Smooth muscle cell (in vitro differentiated cells): ENCODE results near the gene MKRN3. TPM values are rescaled to one million over a fixed set of nuclear protein-coding genes. Genes with fewer than 3 reads are reported as not detected.
"Not testable (repeated sequence)": the region's sequence is repeated elsewhere in the genome, so short reads cannot be mapped to it uniquely, and the experiment has no call there.

Experiments
- DNase-seq: peaks from one replicate; lab custom pipeline; 2025; ENCODE audit not compliant: unreplicated experiment; lab: John Stamatoyannopoulos, UW
- H2AFZ ChIP-seq: fragments of 200-600 bp; sonication (generic); 2 replicates; pipeline ENCODE4 v1.6.0; 2016; ENCODE audit warnings: antibody characterized with exemption, low read depth, mild to moderate bottlenecking
- H3F3A ChIP-seq: fragments of 200-600 bp; sonication (generic); 2 replicates; pipeline ENCODE4 v1.6.0; 2017; ENCODE audit warnings: antibody characterized with exemption, low read depth
- H3K27ac ChIP-seq: fragments of 200-600 bp; sonication (generic); 2 replicates; pipeline ENCODE4 v1.5.1; 2016; ENCODE audit warnings: low read depth, mild to moderate bottlenecking
- H3K27me3 ChIP-seq: fragments of 200-600 bp; sonication (generic); 2 replicates; pipeline ENCODE4 v1.6.1; 2016; ENCODE audit warnings: low read depth, mild to moderate bottlenecking
- H3K36me3 ChIP-seq: fragments of 200-600 bp; sonication (generic); 2 replicates; pipeline ENCODE4 v1.5.1; 2016; ENCODE audit warnings: low read depth
- H3K4me1 ChIP-seq: fragments of 200-600 bp; sonication (generic); 2 replicates; pipeline ENCODE4 v1.5.1; 2016; ENCODE audit warnings: low read depth
- H3K4me2 ChIP-seq: fragments of 200-600 bp; sonication (generic); 2 replicates; pipeline ENCODE4 v1.6.0; 2016; ENCODE audit warnings: mild to moderate bottlenecking
- H3K4me3 ChIP-seq: fragments of 200-600 bp; sonication (generic); 2 replicates; pipeline ENCODE4 v1.5.1; 2016; ENCODE audit warnings: mild to moderate bottlenecking
- H3K79me2 ChIP-seq: fragments of 200-600 bp; sonication (generic); 2 replicates; pipeline ENCODE4 v1.6.0; 2016; ENCODE audit warnings: low read depth, mild to moderate bottlenecking
- H3K9ac ChIP-seq: fragments of 200-600 bp; sonication (generic); 2 replicates; pipeline ENCODE4 v1.6.0; 2016; ENCODE audit warnings: low read depth
- H3K9me3 ChIP-seq: fragments of 200-600 bp; sonication (generic); replicated peaks from 2 replicates; pipeline ENCODE4 v1.5.1; 2016; ENCODE audit warnings: low read depth
- H4K20me1 ChIP-seq: fragments of 200-600 bp; sonication (generic); 2 replicates; pipeline ENCODE4 v1.6.0; 2016; ENCODE audit warnings: low read depth
- WGBS: methylation state at CpG from one replicate; pipeline ENCODE4 v1.1.7; 2016; ENCODE audit warnings: low lambda C conversion rate; 5-methylcytosine and 5-hydroxymethylcytosine counted together
- polyA plus RNA-seq: library from polyadenylated mRNA; unstranded; fragments of >200 nt; fragmentation: Nextera tagmentation; extraction: Ambion mirVana; gene quantifications from 2 replicates; pipeline ENCODE4 v1.2.1, GENCODE V29; 2016
- total RNA-seq: library from RNA; depleted of rRNA; stranded (reverse); fragments of >200 nt; gene quantifications from 2 replicates; pipeline ENCODE4 v1.2.3, GENCODE V29; 2014
- TF ChIP-seq, protein P1 (sequence below): fragments of 200-600 bp; sonication (generic); IDR thresholded peaks from 2 replicates; pipeline ENCODE4 v1.5.1; 2017; ENCODE audit warnings: borderline replicate concordance, mild to moderate bottlenecking, antibody characterized with exemption; ENCODE audit not compliant: insufficient read depth, poor library complexity, severe bottlenecking

Gene MKRN3
- total and polyA plus RNA-seq, 2 experiments from 2014 or later, result not detected

- no peak overlapping the region for H3K9ac ChIP-seq
- no peaks in the 10 kb centered on the region for H4K20me1 ChIP-seq
- TF ChIP-seq, protein P1, sequence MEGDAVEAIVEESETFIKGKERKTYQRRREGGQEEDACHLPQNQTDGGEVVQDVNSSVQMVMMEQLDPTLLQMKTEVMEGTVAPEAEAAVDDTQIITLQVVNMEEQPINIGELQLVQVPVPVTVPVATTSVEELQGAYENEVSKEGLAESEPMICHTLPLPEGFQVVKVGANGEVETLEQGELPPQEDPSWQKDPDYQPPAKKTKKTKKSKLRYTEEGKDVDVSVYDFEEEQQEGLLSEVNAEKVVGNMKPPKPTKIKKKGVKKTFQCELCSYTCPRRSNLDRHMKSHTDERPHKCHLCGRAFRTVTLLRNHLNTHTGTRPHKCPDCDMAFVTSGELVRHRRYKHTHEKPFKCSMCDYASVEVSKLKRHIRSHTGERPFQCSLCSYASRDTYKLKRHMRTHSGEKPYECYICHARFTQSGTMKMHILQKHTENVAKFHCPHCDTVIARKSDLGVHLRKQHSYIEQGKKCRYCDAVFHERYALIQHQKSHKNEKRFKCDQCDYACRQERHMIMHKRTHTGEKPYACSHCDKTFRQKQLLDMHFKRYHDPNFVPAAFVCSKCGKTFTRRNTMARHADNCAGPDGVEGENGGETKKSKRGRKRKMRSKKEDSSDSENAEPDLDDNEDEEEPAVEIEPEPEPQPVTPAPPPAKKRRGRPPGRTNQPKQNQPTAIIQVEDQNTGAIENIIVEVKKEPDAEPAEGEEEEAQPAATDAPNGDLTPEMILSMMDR, result no peak
- H3K27ac ChIP-seq, result no peak overlapping the region
- no peaks in the 10 kb centered on the region for H3K36me3 ChIP-seq
- no peaks in the 10 kb centered on the region for H3F3A ChIP-seq
- DNase-seq, result no peak
- H2AFZ ChIP-seq, result no peak overlapping the region
- H3K79me2 ChIP-seq, result no peaks in the 10 kb centered on the region
- H3K4me1 ChIP-seq, result no peaks in the 10 kb centered on the region
- 73% methylated on average over 7 of the region's 7 CpGs for WGBS
- H3K4me2 ChIP-seq, result no peak overlapping the region
- no peak overlapping the region for H3K4me3 ChIP-seq
- H3K9me3 ChIP-seq, result no peaks in the 10 kb centered on the region
- H3K27me3 ChIP-seq, result no peaks in the 10 kb centered on the region
Observed at GRCh38 chr15:23594252-23594770, 28.8 kb downstream of the MKRN3 start.

DNA sequence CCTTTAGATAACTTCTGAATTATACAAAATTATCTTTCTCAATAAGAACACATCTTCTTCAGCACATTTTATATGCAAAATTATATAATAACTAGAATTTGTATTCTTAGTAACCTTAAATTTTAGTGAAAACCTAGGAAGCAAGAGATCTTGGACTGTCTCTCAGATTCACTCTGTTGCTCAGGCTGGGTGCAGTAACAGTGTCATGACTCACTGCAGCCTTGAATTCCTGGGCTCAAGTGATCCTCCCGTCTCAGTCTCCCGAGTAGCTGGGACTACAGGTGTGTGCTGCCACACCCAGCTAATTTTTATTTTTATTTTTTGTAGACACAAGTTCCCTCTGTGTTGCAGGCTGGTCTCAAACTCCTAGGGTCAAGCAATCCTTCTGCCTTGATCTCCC, 29.9 kb downstream of the MKRN3 start:
- no peak for DNase-seq
- no peaks in the 10 kb centered on the region for H3K79me2 ChIP-seq

DNA sequence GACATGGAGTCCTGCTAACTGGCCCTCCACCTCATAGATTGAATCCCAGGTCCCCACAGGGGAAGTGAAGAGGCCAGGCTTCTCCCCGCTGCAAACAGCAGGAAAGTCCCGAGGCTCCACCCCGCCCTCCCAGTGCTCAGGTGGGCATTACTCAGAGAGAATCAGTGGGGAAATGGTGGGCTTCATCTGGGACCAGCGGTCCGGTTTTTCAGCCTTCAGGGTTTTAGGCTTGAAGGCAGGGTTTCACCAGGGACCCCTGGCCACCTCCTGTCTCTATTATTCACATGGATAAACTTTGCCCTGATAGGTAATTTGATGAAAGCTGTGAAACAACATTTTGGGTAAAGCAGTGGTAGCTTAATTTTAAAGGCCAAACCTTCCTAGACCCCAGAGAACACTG, 31.3 kb downstream of the MKRN3 start:
- H3K9me3 ChIP-seq, result no peaks in the 10 kb centered on the region
- no peak overlapping the region for H3K4me3 ChIP-seq
- no peaks in the 10 kb centered on the region for H3K4me1 ChIP-seq
- no peaks in the 10 kb centered on the region for H4K20me1 ChIP-seq
- no peaks in the 10 kb centered on the region for H3K79me2 ChIP-seq
- WGBS, result 76% methylated on average over 5 of the region's 5 CpGs
- no peak overlapping the region for H2AFZ ChIP-seq
- H3F3A ChIP-seq, result no peaks in the 10 kb centered on the region
- no peaks in the 10 kb centered on the region for H3K36me3 ChIP-seq
- no peak overlapping the region for H3K9ac ChIP-seq
- no peak overlapping the region for H3K27ac ChIP-seq
- TF ChIP-seq, protein P1, result no peak
- H3K4me2 ChIP-seq, result no peak overlapping the region
- no peaks in the 10 kb centered on the region for H3K27me3 ChIP-seq
- DNase-seq, result no peak

More for the DNA sequence above, 29.9 kb downstream of the MKRN3 start:
- TF ChIP-seq, protein P1, result no peak
- no peak overlapping the region for H3K27ac ChIP-seq
- no peaks in the 10 kb centered on the region for H4K20me1 ChIP-seq
- no peak overlapping the region for H2AFZ ChIP-seq
- H3K9ac ChIP-seq, result no peak overlapping the region
- WGBS, result 53% methylated on average over 2 of the region's 2 CpGs
- no peaks in the 10 kb centered on the region for H3K36me3 ChIP-seq
- H3F3A ChIP-seq, result no peaks in the 10 kb centered on the region
- no peaks in the 10 kb centered on the region for H3K27me3 ChIP-seq
- no peaks in the 10 kb centered on the region for H3K9me3 ChIP-seq
- no peaks in the 10 kb centered on the region for H3K4me1 ChIP-seq
- H3K4me2 ChIP-seq, result no peak overlapping the region
- H3K4me3 ChIP-seq, result no peak overlapping the region

- not testable (repeated sequence) for H3K9ac ChIP-seq, H2AFZ ChIP-seq, H3K4me1 ChIP-seq, H4K20me1 ChIP-seq, H3K4me2 ChIP-seq, H3K27ac ChIP-seq, H3K4me3 ChIP-seq, H3K79me2 ChIP-seq, H3K27me3 ChIP-seq, DNase-seq, H3F3A ChIP-seq, H3K36me3 ChIP-seq, H3K9me3 ChIP-seq
- WGBS, result 87% methylated on average over 14 of the region's 14 CpGs
Observed at GRCh38 chr15:23597278-23597677, 31.8 kb downstream of the MKRN3 start.
